Panc1 (cell line): ENCODE measurements around the gene SHE.

Source experiments
- POLR2AphosphoS5 ChIP-seq: IDR thresholded peaks from 2 replicates; pipeline ENCODE4 v1.6.1; 2012; ENCODE audit warnings: mild to moderate bottlenecking, low read depth, low read length, moderate library complexity
- REST ChIP-seq, 2 experiments: IDR thresholded peaks; 2 replicates each; pipeline ENCODE4 v1.6.1; 2011 to 2012; ENCODE audit warnings: low read depth in 2 of 2, control low read depth in 1 of 2, low read length in 1 of 2, mild to moderate bottlenecking in 1 of 2, moderate library complexity in 1 of 2; ENCODE audit not compliant: insufficient read depth in 1 of 2
- TF ChIP-seq, protein P1 (sequence below): fragments of 450-650 bp; IDR thresholded peaks from 2 replicates; pipeline ENCODE4 v1.5.1; 2017; ENCODE audit warnings: mild to moderate bottlenecking

- TF ChIP-seq, protein P1, sequence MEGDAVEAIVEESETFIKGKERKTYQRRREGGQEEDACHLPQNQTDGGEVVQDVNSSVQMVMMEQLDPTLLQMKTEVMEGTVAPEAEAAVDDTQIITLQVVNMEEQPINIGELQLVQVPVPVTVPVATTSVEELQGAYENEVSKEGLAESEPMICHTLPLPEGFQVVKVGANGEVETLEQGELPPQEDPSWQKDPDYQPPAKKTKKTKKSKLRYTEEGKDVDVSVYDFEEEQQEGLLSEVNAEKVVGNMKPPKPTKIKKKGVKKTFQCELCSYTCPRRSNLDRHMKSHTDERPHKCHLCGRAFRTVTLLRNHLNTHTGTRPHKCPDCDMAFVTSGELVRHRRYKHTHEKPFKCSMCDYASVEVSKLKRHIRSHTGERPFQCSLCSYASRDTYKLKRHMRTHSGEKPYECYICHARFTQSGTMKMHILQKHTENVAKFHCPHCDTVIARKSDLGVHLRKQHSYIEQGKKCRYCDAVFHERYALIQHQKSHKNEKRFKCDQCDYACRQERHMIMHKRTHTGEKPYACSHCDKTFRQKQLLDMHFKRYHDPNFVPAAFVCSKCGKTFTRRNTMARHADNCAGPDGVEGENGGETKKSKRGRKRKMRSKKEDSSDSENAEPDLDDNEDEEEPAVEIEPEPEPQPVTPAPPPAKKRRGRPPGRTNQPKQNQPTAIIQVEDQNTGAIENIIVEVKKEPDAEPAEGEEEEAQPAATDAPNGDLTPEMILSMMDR = no peak
- TF ChIP-seq POLR2AphosphoS5 = no peak
- TF ChIP-seq REST (IDR thresholded peaks at IDR 0.05; ENCODE audit: insufficient read depth in 1 of 2, low read depth in 2 of 2, low read length in 1 of 2) = no peak
Measured at GRCh38 chr1:154551474-154551873, 49.3 kb upstream of the SHE start.
